HepG2 (cell line): Measurements from ENCODE around the gene EDC3. TPM values are rescaled to one million over a fixed set of nuclear protein-coding genes. Genes with fewer than 3 reads are reported as not detected.
A peak's percentile ranks its signal among the peaks of the same experiment; 100 is the strongest.

Experiments
- FOXA1 ChIP-seq, 2 experiments: fragments of 450-650 bp in 1 of 2; sonication (generic) in 1 of 2; formaldehyde crosslinking in 1 of 2; IDR thresholded peaks; 2 replicates each; pipeline versions ENCODE4 v1.4.0 to v1.6.1; 2016 to 2020; ENCODE audit warnings: missing genetic modification reagents in 1 of 2
- HCFC1 ChIP-seq: fragments of 150-350 bp; IDR thresholded peaks from 2 replicates; pipeline ENCODE4 v1.6.1; 2014; ENCODE audit warnings: low read depth, low read length
- HDAC1 ChIP-seq: sonication (generic); formaldehyde crosslinking; IDR thresholded peaks from 2 replicates; pipeline ENCODE4 v1.5.1; 2020; ENCODE audit warnings: mild to moderate bottlenecking, missing genetic modification reagents
- JUN ChIP-seq: sonication (generic); formaldehyde crosslinking; IDR thresholded peaks from 2 replicates; pipeline ENCODE4 v1.4.0; 2020; ENCODE audit warnings: mild to moderate bottlenecking, missing genetic modification reagents
- KMT2A ChIP-seq: sonication (generic); formaldehyde crosslinking; IDR thresholded peaks from 2 replicates; pipeline ENCODE4 v1.4.0; 2020; ENCODE audit warnings: missing genetic modification reagents
- MEF2D ChIP-seq: sonication (generic); formaldehyde crosslinking; IDR thresholded peaks from 2 replicates; pipeline ENCODE4 v1.5.1; 2020; ENCODE audit warnings: mild to moderate bottlenecking, missing genetic modification reagents
- MEIS2 ChIP-seq: sonication (generic); formaldehyde crosslinking; IDR thresholded peaks from 2 replicates; pipeline ENCODE4 v1.9.0; 2021; ENCODE audit warnings: mild to moderate bottlenecking, missing genetic modification reagents
- MTA3 ChIP-seq: sonication (generic); formaldehyde crosslinking; IDR thresholded peaks from 2 replicates; pipeline ENCODE4 v1.4.0; 2020; ENCODE audit warnings: missing genetic modification reagents
- MXI1 ChIP-seq: IDR thresholded peaks from 3 replicates; pipeline ENCODE4 v1.6.1; 2012; ENCODE audit warnings: low read depth, low read length, inconsistent platforms, borderline replicate concordance
- NCOA1 ChIP-seq: sonication (generic); formaldehyde crosslinking; IDR thresholded peaks from 2 replicates; pipeline ENCODE4 v1.9.0; 2021; ENCODE audit warnings: missing genetic modification reagents
- PCBP2 ChIP-seq: fragments of 200-400 bp; formaldehyde crosslinking; optimal IDR thresholded peaks from 2 replicates; pipeline ENCODE3; 2018; ENCODE audit warnings: low read length, low read depth; ENCODE audit not compliant: poor library complexity, severe bottlenecking
- PHF8 ChIP-seq: sonication (generic); formaldehyde crosslinking; IDR thresholded peaks from 2 replicates; pipeline ENCODE4 v1.5.0; 2020; ENCODE audit warnings: missing genetic modification reagents
- SATB2 ChIP-seq: sonication (generic); formaldehyde crosslinking; IDR thresholded peaks from 2 replicates; pipeline ENCODE4 v1.5.0; 2020; ENCODE audit warnings: missing genetic modification reagents
- SIX4 ChIP-seq: sonication (generic); formaldehyde crosslinking; IDR thresholded peaks from 2 replicates; pipeline ENCODE4 v1.4.0; 2020; ENCODE audit warnings: missing genetic modification reagents
- WIZ ChIP-seq: sonication (generic); formaldehyde crosslinking; IDR thresholded peaks from 2 replicates; pipeline ENCODE4 v1.5.1; 2020; ENCODE audit warnings: mild to moderate bottlenecking, missing genetic modification reagents
- ZBTB20 ChIP-seq: sonication (generic); formaldehyde crosslinking; IDR thresholded peaks from 2 replicates; pipeline ENCODE4 v1.8.1; 2023; ENCODE audit warnings: missing genetic modification reagents, low read depth, mild to moderate bottlenecking, borderline replicate concordance
- ZNF431 ChIP-seq: sonication (generic); formaldehyde crosslinking; IDR thresholded peaks from 2 replicates; pipeline ENCODE4 v1.9.0; 2022; ENCODE audit warnings: missing genetic modification reagents, low read depth, mild to moderate bottlenecking, borderline replicate concordance
- ZNF629 ChIP-seq: sonication (generic); formaldehyde crosslinking; conservative IDR thresholded peaks from 2 replicates; pipeline ENCODE4 v1.5.0; 2020; ENCODE audit warnings: missing genetic modification reagents
- ZNF766 ChIP-seq: sonication (generic); formaldehyde crosslinking; IDR thresholded peaks from 2 replicates; pipeline ENCODE4 v1.5.0; 2020; ENCODE audit warnings: missing genetic modification reagents, borderline replicate concordance
- ZNF816 ChIP-seq: sonication (generic); formaldehyde crosslinking; IDR thresholded peaks from 2 replicates; pipeline ENCODE4 v1.8.0; 2022; ENCODE audit warnings: missing genetic modification reagents, mild to moderate bottlenecking, borderline replicate concordance
- polyA plus RNA-seq, 8 experiments: library from polyadenylated mRNA; depleted of rRNA in 3 of 8; stranded (reverse) in 7 of 8; unstranded in 1 of 8; fragments of >200 nt; fragmentation: Illumina TruSeq in 4 of 8; extraction: Trizol in 4 of 8; gene quantifications; 2 replicates each; pipeline versions ENCODE4 v1.2.1 to v1.2.3, GENCODE V29; 2011 to 2016; ENCODE audit warnings: low read depth in 4 of 8, missing spikeins in 1 of 8, mixed read lengths in 1 of 8; ENCODE audit not compliant: insufficient read depth in 1 of 8
- total RNA-seq, 5 experiments: library from RNA; depleted of rRNA; stranded (reverse); fragments of >200 nt; fragmentation: Illumina TruSeq; extraction: Trizol; gene quantifications; 2 replicates each; pipeline ENCODE4 v1.2.3, GENCODE V29; 2016; ENCODE audit warnings: low read depth in 1 of 5
- TF ChIP-seq, protein P1 (sequence below): sonication (generic); formaldehyde crosslinking; IDR thresholded peaks from 2 replicates; pipeline ENCODE4 v1.4.0; 2020; ENCODE audit warnings: missing genetic modification reagents, borderline replicate concordance
- TF ChIP-seq, protein P2 (sequence below): sonication (generic); formaldehyde crosslinking; IDR thresholded peaks from 2 replicates; pipeline ENCODE4 v1.5.1; 2020; ENCODE audit warnings: mild to moderate bottlenecking, missing genetic modification reagents, borderline replicate concordance
- TF ChIP-seq, protein P3 (sequence below): IDR thresholded peaks from 2 replicates; pipeline ENCODE4 v1.6.1; 2016; ENCODE audit warnings: mild to moderate bottlenecking

The EDC3 gene
- total and polyA plus RNA-seq, 2 of the 13 experiments (the other 11 are each of a cell fraction or from before 2014, with no cell fraction given), result 17.4 to 32.0 TPM

DNA sequence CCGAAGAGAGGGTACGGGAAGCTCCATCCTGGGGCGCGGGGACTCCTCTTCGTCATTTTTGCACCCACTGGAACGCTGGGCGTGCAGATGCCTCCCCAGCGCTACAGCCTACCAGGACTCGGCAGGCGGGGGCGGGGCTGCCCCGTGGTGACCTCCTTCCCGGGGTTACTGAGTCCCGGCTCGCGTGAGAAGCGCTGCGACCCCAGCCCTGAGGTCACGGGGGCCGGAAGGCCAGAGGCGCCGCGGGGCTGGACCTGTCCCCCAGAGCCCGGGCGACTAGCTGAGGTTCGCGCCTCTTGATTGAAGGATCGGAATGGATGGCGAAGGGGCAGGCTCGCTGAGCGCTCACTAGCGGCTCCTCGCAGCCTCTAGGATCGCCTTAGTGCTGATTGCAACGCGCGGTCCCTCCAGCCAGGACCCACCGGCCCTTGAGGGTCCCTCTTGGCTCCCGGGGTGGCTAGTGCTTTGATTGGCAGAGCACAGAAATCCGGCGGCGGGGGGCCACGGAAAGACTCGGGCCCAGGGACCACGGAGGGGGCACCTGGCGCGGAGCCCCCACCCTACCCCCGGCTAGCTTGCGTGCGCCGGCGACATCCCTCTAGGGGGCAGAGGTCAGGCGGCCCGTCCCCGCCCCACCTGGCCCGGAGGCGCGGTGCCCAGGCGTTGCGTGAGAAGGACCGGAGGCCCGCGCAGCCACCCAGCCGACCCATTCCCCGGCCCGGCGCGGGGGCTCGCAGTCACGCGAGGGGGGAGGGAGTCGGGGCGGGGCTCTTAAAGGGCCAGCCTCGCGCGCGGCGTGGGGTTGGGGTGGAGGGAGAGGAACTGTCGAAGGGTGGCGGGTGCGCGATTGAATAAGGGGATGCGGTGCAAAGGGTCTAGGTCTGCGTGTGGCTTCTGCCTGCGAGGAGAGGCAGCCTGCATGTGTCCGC lies 30.3 kb upstream of the EDC3 start (continued):
- TF ChIP-seq, protein P1, sequence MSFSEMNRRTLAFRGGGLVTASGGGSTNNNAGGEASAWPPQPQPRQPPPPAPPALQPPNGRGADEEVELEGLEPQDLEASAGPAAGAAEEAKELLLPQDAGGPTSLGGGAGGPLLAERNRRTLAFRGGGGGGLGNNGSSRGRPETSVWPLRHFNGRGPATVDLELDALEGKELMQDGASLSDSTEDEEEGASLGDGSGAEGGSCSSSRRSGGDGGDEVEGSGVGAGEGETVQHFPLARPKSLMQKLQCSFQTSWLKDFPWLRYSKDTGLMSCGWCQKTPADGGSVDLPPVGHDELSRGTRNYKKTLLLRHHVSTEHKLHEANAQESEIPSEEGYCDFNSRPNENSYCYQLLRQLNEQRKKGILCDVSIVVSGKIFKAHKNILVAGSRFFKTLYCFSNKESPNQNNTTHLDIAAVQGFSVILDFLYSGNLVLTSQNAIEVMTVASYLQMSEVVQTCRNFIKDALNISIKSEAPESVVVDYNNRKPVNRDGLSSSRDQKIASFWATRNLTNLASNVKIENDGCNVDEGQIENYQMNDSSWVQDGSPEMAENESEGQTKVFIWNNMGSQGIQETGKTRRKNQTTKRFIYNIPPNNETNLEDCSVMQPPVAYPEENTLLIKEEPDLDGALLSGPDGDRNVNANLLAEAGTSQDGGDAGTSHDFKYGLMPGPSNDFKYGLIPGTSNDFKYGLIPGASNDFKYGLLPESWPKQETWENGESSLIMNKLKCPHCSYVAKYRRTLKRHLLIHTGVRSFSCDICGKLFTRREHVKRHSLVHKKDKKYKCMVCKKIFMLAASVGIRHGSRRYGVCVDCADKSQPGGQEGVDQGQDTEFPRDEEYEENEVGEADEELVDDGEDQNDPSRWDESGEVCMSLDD (CRISPR knock-in tag), result peak; percentile 74
- no peak for TF ChIP-seq PCBP2
- TF ChIP-seq HCFC1, result no peak
- TF ChIP-seq, protein P2, sequence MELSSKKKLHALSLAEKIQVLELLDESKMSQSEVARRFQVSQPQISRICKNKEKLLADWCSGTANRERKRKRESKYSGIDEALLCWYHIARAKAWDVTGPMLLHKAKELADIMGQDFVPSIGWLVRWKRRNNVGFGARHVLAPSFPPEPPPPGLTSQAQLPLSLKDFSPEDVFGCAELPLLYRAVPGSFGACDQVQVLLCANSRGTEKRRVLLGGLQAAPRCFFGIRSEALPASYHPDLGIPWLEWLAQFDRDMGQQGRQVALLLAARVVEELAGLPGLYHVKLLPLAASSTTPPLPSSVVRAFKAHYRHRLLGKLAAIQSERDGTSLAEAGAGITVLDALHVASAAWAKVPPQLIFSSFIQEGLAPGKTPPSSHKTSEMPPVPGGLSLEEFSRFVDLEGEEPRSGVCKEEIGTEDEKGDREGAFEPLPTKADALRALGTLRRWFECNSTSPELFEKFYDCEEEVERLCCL, result no peak
- peak; percentile 85 for TF ChIP-seq ZNF816 (CRISPR knock-in tag)
- peak; percentile 47; the same call in 1 of the 2 replicates for TF ChIP-seq PHF8 (CRISPR knock-in tag)
- TF ChIP-seq SATB2 (CRISPR knock-in tag), result no peak
- peak; percentile 35; the same call in 1 of the 3 replicates for TF ChIP-seq MXI1
- 0 out of 2 replicates have a peak, but pooled peaks have one; percentile 70 for TF ChIP-seq NCOA1 (CRISPR knock-in tag)
- no peak for TF ChIP-seq JUN
- TF ChIP-seq ZNF431 (CRISPR knock-in tag), result no peak
- no peak for TF ChIP-seq WIZ (CRISPR knock-in tag)
- peak; percentile 85 for TF ChIP-seq HDAC1 (CRISPR knock-in tag)
- no peak for TF ChIP-seq ZBTB20 (CRISPR knock-in tag)
- no peak for TF ChIP-seq MTA3 (CRISPR knock-in tag)
- TF ChIP-seq ZNF766, result no peak
- TF ChIP-seq MEF2D (CRISPR knock-in tag), result no peak
- TF ChIP-seq, protein P3, sequence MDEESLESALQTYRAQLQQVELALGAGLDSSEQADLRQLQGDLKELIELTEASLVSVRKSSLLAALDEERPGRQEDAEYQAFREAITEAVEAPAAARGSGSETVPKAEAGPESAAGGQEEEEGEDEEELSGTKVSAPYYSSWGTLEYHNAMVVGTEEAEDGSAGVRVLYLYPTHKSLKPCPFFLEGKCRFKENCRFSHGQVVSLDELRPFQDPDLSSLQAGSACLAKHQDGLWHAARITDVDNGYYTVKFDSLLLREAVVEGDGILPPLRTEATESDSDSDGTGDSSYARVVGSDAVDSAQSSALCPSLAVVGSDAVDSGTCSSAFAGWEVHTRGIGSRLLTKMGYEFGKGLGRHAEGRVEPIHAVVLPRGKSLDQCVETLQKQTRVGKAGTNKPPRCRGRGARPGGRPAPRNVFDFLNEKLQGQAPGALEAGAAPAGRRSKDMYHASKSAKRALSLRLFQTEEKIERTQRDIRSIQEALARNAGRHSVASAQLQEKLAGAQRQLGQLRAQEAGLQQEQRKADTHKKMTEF (CRISPR knock-in tag), result peak; percentile 60; the same call in 1 of the 2 replicates
- no peak for TF ChIP-seq FOXA1 (IDR thresholded peaks at IDR 0.05)
- no peak for TF ChIP-seq FOXA1 (CRISPR knock-in tag; IDR thresholded peaks at IDR 0.05)
- TF ChIP-seq KMT2A (CRISPR knock-in tag), result no peak
- TF ChIP-seq MEIS2, result no peak
- no peak for TF ChIP-seq SIX4 (CRISPR knock-in tag)
- peak; percentile 72 for TF ChIP-seq ZNF629
